GM21528 (cell line): Measurements from ENCODE around the gene ABRACL.

ENCODE experiments used
- ATAC-seq: cut with Tn5 transposase; IDR thresholded peaks from one replicate; pipeline ENCODE4 v1.9.1; 2021; ENCODE audit warnings: mild to moderate bottlenecking, moderate library complexity; ENCODE audit not compliant: unreplicated experiment, low FRiP score

Gene ABRACL

DNA sequence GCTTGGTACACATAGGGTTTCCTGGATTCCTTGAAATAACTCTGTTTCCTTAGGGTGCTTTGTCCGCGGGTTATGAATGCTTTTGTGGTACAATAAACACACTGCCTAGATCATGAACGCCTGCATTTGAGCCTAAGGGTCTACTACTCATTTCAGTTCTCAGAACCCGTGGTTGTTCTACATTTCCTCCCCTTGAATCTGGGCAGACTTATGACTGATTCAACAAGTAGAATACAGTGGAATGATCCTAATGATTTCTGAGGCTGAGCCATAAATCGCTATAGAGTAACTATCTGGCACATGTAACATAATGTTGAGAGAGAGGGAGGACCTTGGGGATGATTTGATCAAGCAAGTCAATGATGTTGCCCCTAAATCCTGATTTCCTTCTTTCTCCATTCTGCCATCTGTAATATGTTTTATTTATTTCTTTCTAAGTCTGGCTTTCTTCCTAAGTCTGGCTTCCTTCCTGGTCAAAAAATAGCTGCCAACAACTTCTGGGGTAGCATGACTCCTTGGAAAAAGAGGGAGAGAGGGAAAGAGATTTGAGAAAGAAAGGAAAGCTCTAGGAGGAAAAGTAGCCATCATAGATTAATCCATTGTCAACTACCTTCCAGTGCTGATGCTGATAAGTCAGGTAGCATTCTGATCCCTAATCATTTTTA is 23.0 kb downstream of the ABRACL start:
- no peak for ATAC-seq

DNA sequence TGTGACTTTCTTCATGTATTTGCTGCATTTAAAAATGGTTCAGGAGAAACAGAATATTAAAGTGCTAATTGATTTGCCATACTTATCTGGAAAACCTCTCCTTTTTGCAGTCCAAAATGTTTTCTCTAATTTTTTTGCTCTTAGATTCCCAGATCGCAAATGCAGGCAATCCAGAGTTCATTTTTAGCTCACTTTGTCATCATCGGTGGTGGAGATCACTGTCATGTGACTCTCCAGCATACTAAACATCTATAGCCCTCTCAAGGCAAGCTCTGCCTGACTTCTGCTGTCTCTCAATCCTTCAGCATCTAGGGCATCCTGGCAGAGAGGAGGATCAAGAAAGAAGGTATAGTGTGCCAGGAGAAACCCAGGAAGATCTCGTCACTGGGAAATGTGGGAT is 24.8 kb downstream of the ABRACL start:
- no peak for ATAC-seq

DNA sequence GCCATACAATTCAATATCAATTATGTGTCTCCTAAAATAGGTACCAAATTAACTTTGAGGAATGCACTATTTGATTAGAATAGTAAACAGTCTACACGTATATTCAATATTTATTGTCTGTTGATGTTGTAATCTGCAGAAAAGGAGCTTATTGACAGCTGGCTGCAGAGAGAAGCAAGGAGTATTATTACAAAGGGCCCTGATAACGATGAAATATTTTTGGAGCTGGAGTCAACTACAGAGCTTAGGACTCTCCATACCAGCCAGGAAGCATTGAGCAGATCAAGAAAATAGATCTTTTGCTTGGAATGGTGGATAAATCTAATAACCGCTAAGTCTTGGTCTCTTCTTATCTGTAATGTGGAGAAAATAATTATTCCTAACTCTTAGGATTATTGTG is 25.5 kb downstream of the ABRACL start:
- ATAC-seq, result no peak

DNA sequence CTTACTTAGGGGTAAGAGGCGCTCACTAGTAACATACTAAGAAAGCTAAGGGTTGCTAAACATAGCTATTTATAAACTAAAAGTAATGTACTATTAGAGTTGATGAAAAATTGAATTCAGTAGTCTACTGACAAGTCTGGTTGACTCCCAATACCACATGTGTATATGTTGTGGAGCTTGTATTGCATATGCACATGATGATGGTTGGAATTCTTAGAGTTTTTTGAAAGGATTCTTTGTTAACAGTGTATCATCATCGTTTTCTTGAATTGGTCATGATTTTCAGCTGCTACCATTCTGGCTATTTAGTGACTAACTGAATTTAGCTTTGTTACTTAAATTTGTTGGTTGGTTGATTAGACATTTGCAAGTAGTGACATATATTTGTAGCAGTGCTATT is 27.2 kb downstream of the ABRACL start:
- ATAC-seq, result no peak

DNA sequence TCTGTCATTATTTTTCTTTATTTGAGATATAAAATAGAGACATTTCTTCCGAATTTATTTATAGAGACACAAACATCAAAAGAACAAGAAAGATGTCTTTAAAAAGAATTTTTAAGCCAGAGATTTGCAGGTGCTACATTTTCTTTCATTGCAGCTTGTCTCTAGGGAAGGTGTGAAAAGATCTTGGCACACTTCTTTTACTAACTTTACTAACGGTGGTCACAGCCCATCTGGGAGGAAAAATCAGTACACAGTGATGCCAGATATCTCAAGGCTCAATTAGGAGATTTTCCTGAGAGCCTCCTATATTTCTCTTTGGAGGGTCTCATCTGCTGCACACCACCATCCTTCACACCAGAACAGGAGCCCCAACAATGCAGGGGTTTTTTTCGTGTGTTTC is 29.5 kb downstream of the ABRACL start:
- no peak for ATAC-seq

GRCh38 chr6:139060332-139060731 is 31.8 kb downstream of the ABRACL start:
- no peak for ATAC-seq

- ATAC-seq, result no peak
These were observed 34.5 kb downstream of the ABRACL start for GRCh38 chr6:139062932-139063646.

DNA sequence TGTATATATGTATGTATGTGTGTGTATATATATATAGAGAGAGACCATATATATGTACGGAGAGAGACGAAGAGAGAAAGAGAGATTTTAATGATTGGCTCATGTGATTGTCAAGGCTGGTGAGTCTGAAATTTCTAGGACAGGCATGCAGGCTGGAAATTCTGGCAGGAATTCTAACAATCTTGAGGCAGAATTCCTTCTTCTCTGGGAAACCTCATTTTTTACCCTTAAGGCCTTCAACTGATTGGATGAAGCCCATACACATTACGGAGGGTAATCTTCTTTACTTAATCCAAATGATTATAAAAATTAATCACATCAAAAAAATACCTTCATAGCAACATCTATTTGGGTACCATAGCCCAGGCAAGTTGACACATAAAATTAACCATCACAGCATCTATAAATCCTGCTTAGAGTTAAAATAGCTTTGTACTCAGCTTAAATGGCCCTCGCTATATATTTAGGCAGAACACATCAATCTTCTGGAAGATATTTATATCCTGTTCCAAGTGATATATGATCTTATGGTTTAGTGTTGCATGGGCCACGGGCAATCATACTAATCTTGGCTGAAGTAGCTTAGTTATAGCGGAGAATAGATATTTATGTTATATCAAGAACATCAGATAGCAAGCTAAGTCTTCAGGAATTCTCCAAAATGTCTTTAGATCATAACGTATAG is 36.6 kb downstream of the ABRACL start:
- no peak for ATAC-seq

- no peak for ATAC-seq
These were observed 37.5 kb downstream of the ABRACL start for GRCh38 chr6:139066080-139066479.

DNA sequence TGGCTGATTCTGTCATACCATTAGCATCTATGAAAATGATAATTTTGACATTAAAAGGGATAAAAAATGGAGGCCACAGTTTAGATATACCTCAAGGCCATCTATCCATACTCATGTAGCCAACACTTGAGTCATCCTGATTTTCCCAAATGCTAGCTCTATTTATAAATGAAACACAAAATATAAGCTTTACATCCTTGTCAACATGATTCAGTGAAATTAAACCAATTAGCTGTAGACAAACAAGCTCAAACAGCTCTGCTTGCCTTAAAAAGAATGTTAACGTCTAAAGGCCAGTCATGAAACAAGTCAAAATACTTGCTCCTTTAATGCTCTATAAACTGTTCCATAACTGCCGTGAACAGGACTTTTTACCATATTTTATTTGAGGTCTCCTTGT is 40.3 kb downstream of the ABRACL start:
- ATAC-seq, result no peak

- ATAC-seq, result no peak
These were observed 44.6 kb downstream of the ABRACL start for GRCh38 chr6:139073118-139073517.

DNA sequence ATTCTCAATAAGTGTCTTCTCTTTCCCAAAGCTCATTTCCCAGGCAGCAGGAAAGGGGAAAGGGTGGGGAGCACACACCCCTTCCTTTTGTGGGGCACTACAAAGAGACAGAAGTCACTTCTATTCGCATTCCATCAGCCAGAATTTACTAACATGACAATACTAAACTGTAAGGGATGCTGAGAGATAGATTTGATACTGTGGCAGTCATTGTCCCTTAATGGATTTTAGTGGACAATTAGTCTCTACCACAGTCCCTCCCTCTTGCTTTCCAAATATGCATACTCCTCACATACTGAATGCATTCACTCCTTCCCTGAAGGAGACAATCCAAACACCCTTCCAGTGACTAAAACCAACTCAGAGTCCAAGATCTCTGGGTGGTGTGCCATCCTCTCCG is 50.5 kb downstream of the ABRACL start:
- ATAC-seq, result no peak

DNA sequence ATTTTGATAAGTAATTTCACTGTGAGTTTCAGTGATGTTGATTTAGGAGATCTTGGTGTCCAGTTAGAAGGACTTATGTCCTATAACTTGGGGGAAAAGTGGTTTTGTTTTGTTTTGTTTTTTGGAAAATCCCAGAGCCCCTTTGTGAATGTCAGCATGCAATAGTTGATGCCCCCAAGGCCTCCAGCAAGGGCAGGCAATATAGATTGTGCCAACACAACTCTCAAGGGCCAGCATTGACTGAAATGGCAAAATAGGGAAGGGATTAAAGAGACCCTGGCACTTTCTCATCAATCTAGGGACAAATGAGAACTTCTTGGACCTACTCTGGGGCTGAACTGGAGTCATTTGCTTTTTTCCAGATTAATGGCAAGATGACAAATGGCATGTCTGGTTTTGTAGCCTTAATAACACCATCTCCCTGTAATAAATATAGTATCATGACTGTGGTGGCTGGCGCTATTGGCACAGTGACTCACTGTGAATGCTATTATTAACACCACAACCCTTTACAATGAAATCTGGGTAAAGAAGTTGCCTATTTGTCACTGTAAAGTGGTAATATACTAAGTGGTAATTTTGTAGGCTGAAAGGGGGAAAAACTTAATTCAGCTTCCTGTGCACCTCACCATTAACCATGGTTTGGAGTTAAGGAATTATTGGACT is 51.8 kb downstream of the ABRACL start:
- no peak for ATAC-seq

GRCh38 chr6:139081471-139081870 is 52.9 kb downstream of the ABRACL start:
- no peak for ATAC-seq

DNA sequence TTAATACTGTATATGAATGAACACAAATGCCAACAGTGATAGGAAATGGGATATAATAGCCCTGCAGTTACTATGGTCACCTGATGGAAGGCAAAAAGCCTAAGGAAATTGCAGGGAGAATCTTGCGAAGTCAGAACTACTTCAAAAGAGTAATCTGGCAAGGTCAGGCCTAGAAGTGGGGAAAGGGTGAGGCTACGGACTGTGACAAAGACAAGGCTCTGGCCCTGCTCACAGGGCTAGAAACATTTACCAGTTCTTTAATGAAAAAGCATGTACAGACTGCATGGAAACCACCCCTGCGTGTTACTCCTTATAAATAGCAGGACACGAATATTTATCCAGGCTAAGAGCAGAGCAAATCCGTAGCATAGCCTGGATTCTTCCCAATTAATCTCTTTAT is 53.8 kb downstream of the ABRACL start:
- ATAC-seq, result no peak

DNA sequence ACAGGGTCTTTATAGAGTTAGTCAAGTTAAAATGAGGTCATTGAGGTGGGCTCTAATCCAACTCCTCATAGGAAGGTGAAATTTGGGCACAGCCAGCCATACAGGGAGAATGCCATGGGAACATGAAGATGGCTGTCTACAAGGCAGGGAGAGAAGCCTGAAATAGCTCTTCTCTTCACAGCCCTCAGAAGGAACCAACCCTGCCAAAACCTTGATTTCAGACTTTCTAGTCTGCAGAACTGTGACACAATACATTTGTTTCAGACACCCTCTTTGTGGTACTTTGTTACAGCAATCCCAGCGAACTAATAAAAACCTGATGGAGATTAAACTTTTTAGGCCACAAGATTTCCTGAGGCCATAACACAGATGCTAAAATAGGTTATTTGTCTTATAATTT is 63.3 kb downstream of the ABRACL start:
- no peak for ATAC-seq
